ENCODE results near the gene DKK2. TPM values are rescaled to one million over a fixed set of nuclear protein-coding genes. Genes with fewer than 3 reads are reported as not detected.

Gene DKK2
- total RNA-seq, 4 donors from 2014 or later, result 0.61 to 3.2 (median 1.8) TPM

DNA sequence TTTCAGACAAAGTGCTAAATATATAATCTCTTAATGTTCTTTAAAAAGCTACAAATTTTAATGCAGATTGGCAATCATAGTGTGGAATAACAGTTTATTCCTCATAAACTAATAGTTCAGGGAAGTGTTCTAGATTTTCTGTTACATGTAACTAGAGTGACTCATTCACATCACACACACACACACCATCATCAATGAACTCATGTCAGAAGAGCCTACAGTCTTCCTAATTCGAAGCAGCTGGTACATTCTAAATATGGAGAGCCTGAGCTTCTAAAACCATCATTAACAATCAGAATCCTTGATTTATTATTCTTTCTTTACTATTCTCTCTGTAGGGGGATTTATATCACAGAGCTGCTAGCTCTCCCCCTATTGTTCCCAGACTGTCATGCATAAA is 49.6 kb downstream of the DKK2 start:
- no peak overlapping the region for H3K4me3 ChIP-seq (ENCODE audit: low read depth, poor library complexity, severe bottlenecking)
- intact Hi-C loops (cut with DNase I; ENCODE audit: low total_unique reads), result no loop called here
- no peak for TF ChIP-seq POLR2A (IDR thresholded peaks at IDR 0.05)
- TF ChIP-seq, protein P1, sequence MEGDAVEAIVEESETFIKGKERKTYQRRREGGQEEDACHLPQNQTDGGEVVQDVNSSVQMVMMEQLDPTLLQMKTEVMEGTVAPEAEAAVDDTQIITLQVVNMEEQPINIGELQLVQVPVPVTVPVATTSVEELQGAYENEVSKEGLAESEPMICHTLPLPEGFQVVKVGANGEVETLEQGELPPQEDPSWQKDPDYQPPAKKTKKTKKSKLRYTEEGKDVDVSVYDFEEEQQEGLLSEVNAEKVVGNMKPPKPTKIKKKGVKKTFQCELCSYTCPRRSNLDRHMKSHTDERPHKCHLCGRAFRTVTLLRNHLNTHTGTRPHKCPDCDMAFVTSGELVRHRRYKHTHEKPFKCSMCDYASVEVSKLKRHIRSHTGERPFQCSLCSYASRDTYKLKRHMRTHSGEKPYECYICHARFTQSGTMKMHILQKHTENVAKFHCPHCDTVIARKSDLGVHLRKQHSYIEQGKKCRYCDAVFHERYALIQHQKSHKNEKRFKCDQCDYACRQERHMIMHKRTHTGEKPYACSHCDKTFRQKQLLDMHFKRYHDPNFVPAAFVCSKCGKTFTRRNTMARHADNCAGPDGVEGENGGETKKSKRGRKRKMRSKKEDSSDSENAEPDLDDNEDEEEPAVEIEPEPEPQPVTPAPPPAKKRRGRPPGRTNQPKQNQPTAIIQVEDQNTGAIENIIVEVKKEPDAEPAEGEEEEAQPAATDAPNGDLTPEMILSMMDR (IDR thresholded peaks at IDR 0.05), result no peak
- DNase-seq (ENCODE audit: low spot score in 2 of 2), result no peak
- 37 to 46% methylated on average over 1 of the region's 1 CpG for WGBS, 2 donors

DNA sequence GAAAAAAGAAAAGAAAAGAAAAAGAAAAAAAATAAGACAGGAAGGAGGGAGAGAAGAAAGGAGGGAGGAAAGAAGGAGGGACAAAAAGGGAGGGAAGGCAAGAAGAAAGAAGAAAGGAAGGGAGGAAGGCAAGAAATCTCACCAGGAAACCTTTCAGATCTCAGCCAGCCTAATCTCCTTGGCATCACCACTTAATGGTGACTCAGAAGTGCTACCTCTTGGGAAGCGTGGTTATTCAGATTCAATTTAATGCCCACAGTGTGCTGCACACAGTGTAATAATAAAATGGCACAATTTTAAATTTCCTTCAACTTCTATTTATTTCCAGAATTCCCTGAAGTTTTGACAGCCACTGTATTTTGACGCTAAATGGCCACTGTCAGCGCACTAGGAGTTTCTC is 50.3 kb downstream of the DKK2 start:
- DNase-seq (ENCODE audit: low spot score in 2 of 2), result no peak
- H3K4me3 ChIP-seq (ENCODE audit: low read depth, poor library complexity, severe bottlenecking), result no peak overlapping the region
- TF ChIP-seq, protein P1 (IDR thresholded peaks at IDR 0.05), result no peak
- TF ChIP-seq POLR2A (IDR thresholded peaks at IDR 0.05), result no peak
- intact Hi-C loops (cut with DNase I; ENCODE audit: low total_unique reads), result no loop called here
- 64 to 75% methylated on average over 3 of the region's 3 CpGs for WGBS, 2 donors

DNA sequence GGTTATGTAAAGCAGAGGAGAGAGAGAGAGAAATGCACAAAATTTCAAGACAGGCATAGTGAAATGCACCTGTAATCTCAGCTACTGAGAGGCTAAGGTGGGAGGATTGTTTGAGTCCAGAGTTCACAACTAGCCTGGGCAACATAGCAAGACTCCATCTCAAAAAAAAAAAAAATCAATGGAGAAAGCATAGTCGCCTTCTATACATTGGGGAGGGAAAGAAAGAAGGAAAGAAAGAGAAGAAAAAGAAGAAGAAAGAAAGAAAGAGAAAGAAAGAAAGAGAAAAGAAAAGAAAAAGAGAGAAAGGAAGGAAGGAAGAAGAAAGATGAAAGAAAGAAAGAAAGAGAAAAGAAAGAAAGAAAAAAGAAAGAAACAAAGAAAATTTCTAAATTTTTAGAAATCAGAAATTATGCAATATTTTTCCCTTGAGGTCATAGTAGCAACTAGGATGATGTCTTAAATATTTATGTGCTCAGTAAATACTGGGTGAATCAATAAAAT is 53.4 kb downstream of the DKK2 start:
- intact Hi-C loops (cut with DNase I; ENCODE audit: low total_unique reads), result no loop called here
- WGBS, 2 donors, result 94 to 97% methylated on average over 1 of the region's 1 CpG
- TF ChIP-seq, protein P1 (IDR thresholded peaks at IDR 0.05), result no peak
- no peak for TF ChIP-seq POLR2A (IDR thresholded peaks at IDR 0.05)
- H3K4me3 ChIP-seq (ENCODE audit: low read depth, poor library complexity, severe bottlenecking), result no peak overlapping the region
- DNase-seq (ENCODE audit: low spot score in 2 of 2), result no peak

DNA sequence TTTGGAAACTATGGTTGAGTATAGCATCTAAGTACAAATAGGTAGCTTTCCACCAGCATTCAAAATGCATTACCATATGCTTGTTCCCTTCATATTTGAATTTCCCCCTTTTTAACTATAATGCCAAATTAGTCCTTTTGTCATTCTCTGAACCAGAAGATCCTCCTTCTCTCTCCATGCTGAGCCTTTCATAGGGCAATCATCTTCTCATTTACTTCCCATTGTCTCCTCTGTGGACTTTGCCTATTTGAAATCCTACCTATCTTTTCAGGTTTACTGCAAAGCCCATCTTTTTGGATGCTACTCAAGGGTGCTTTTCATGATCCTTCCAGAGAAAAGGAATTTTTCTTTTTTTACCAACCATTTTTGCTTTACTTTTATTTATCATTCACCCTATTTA is 54.7 kb downstream of the DKK2 start:
- H3K4me3 ChIP-seq (ENCODE audit: low read depth, poor library complexity, severe bottlenecking), result no peak overlapping the region
- TF ChIP-seq, protein P1 (IDR thresholded peaks at IDR 0.05), result no peak
- no peak for TF ChIP-seq POLR2A (IDR thresholded peaks at IDR 0.05)
- DNase-seq (ENCODE audit: low spot score in 2 of 2), result no peak
- intact Hi-C loops (cut with DNase I; ENCODE audit: low total_unique reads), result no loop called here

DNA sequence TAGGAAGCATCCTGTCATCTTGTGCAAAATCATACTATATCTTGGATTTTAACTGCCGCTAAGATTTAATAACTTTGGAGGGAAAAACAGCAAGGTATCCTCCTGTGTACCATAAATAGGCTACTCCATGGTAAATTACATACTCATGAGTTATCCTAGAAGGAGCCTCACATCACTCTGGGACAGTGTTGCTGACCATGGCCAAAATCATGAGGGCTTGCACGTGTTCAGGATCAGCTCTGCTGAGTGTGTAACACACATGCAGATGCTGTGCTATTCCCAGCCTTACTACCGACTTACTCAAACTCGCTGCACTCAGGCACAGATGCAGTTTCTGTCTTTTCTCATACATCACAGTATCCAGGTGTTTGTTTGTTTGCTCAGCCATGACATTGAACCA is 56.6 kb downstream of the DKK2 start:
- no peak for DNase-seq (ENCODE audit: low spot score in 2 of 2)
- TF ChIP-seq POLR2A (IDR thresholded peaks at IDR 0.05), result no peak
- TF ChIP-seq, protein P1 (IDR thresholded peaks at IDR 0.05), result no peak
- 82 to 91% methylated on average over 4 of the region's 4 CpGs for WGBS, 2 donors
- H3K4me3 ChIP-seq (ENCODE audit: low read depth, poor library complexity, severe bottlenecking), result no peak overlapping the region
- intact Hi-C loops (cut with DNase I; ENCODE audit: low total_unique reads), result no loop called here

DNA sequence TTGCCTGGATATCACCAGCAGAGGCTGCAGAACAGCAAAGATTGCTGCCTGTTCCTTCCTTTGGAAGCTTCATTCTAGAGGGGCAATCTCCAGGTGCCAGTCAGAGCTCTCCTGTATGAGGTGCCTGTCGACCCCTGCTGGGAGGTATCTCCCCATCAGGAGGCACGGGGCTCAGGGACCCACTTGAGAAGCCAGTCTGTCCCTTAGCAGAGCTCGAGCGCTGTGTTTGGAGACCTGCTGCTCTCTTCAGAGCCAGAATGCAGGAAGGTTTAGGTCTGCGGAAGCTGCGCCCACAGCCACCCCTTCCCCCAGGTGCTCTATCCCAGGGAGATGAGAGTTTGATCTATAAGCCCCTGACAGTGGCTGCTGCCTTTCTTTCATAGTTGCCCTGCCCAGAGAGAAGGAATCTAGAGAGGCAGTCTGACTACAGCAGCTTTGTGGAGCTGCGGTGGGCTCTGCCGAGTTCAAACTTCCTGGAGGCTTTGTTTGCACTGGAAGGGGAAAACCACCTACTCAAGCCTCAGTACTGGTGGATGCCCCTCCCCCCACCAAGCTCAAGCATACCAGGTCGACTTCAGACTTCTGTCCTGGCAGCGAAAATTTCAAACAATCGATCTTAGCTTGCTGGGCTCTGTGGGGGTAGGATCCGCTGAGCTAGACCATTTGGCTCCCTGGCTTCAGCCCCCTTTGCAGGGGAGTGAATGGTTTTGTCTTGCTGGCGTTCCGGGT is 57.9 kb downstream of the DKK2 start:
- no peak for TF ChIP-seq POLR2A (IDR thresholded peaks at IDR 0.05)
- TF ChIP-seq, protein P1 (IDR thresholded peaks at IDR 0.05), result no peak
- intact Hi-C loops (cut with DNase I; ENCODE audit: low total_unique reads), result no loop called here
- 80% methylated on average over 13 to 14 of the region's 14 CpGs for WGBS, 2 donors
- no peak for DNase-seq (ENCODE audit: low spot score in 2 of 2)
- H3K4me3 ChIP-seq (ENCODE audit: low read depth, poor library complexity, severe bottlenecking), result no peak overlapping the region
